ENCODE results near the gene ITGB5. TPM values are rescaled to one million over a fixed set of nuclear protein-coding genes. Genes with fewer than 3 reads are reported as not detected.

The ITGB5 gene
- total and polyA plus RNA-seq, 2 experiments from 2014 or later, result 33.9 to 383 TPM

- no peak for DNase-seq
Observed at GRCh38 chr3:124843506-124844177, 43.5 kb downstream of the ITGB5 start.

GRCh38 chr3:124843047-124843446, 44.1 kb downstream of the ITGB5 start:
- TF ChIP-seq EZH2phosphoT487 (IDR thresholded peaks at IDR 0.05; ENCODE audit: insufficient read depth, low read depth), result no peak
- TF ChIP-seq EZH2 (IDR thresholded peaks at IDR 0.05; ENCODE audit: insufficient read depth, poor library complexity, severe bottlenecking), result no peak

More at GRCh38 chr3:124843506-124844177, 43.5 kb downstream of the ITGB5 start:
- H3K79me2 ChIP-seq (ENCODE audit: insufficient read depth), result peaks cover 66% of the 10 kb centered on the region
- peaks cover 57% of the 10 kb centered on the region for H3F3A ChIP-seq (ENCODE audit: insufficient read depth)
- WGBS, 2 experiments (ENCODE audit: low coverage in 1 of 2, low lambda C conversion rate in 2 of 2, missing lambda C conversion rate in 2 of 2), result 90 to 93% methylated on average over 5 of the region's 5 CpGs
- H3K9ac ChIP-seq, result no peak overlapping the region
- H3K36me3 ChIP-seq (ENCODE audit: low read depth), result peaks cover 21% of the 10 kb centered on the region; the same call in 1 of the 2 replicates
- H3K27ac ChIP-seq, result peak overlapping the region; percentile 95
- no peaks in the 10 kb centered on the region for H3K27me3 ChIP-seq (replicated peaks; ENCODE audit: insufficient read depth)
- H3K4me2 ChIP-seq (ENCODE audit: unreplicated experiment), result no peak overlapping the region
- peaks cover 53% of the 10 kb centered on the region for H3K4me1 ChIP-seq (ENCODE audit: insufficient read depth)
- H3K9me3 ChIP-seq (ENCODE audit: low read depth), result no peaks in the 10 kb centered on the region
- no peak for TF ChIP-seq EZH2phosphoT487 (IDR thresholded peaks at IDR 0.05; ENCODE audit: insufficient read depth, low read depth)
- no peak for TF ChIP-seq EZH2 (IDR thresholded peaks at IDR 0.05; ENCODE audit: insufficient read depth, poor library complexity, severe bottlenecking)
- in situ Hi-C loops (cut with MboI), result no loop called here
- no peaks in the 10 kb centered on the region for H4K20me1 ChIP-seq (ENCODE audit: insufficient read depth)
- H3K9me2 ChIP-seq (ENCODE audit: insufficient read depth), result no peaks in the 10 kb centered on the region
- no peak overlapping the region for H2AFZ ChIP-seq
- no peak overlapping the region for H3K4me3 ChIP-seq

GRCh38 chr3:124841517-124841916, 45.6 kb downstream of the ITGB5 start:
- Histone ChIP-seq H3K4me1 (ENCODE audit: insufficient read depth) (peaks cover 62% of the 10 kb centered on the region), H3K36me3 (ENCODE audit: low read depth) (peaks cover 21% of the 10 kb centered on the region; the same call in 1 of the 2 replicates), H2AFZ (no peak overlapping the region), H4K20me1 (ENCODE audit: insufficient read depth) (no peaks in the 10 kb centered on the region), H3K79me2 (ENCODE audit: insufficient read depth) (peaks cover 56% of the 10 kb centered on the region), H3K27me3 (replicated peaks; ENCODE audit: insufficient read depth) (no peaks in the 10 kb centered on the region), H3K9me3 (ENCODE audit: low read depth) (no peaks in the 10 kb centered on the region), H3K27ac (no peak overlapping the region), H3F3A (ENCODE audit: insufficient read depth) (peaks cover 69% of the 10 kb centered on the region), H3K4me3 (no peak overlapping the region), H3K4me2 (ENCODE audit: unreplicated experiment) (no peak overlapping the region), H3K9ac (no peak overlapping the region), H3K9me2 (ENCODE audit: insufficient read depth) (no peaks in the 10 kb centered on the region)
- 97 to 100% methylated on average over 2 of the region's 2 CpGs for WGBS, 2 experiments (ENCODE audit: low coverage in 1 of 2, low lambda C conversion rate in 2 of 2, missing lambda C conversion rate in 2 of 2)
- in situ Hi-C loops (cut with MboI), result no loop called here
- no peak for DNase-seq
- no peak for TF ChIP-seq EZH2phosphoT487 (IDR thresholded peaks at IDR 0.05; ENCODE audit: insufficient read depth, low read depth)
- TF ChIP-seq EZH2 (IDR thresholded peaks at IDR 0.05; ENCODE audit: insufficient read depth, poor library complexity, severe bottlenecking), result no peak

More at GRCh38 chr3:124843047-124843446, 44.1 kb downstream of the ITGB5 start:
- Histone ChIP-seq H3K79me2 (ENCODE audit: insufficient read depth) (peaks cover 65% of the 10 kb centered on the region), H3F3A (ENCODE audit: insufficient read depth) (peaks cover 62% of the 10 kb centered on the region), H3K36me3 (ENCODE audit: low read depth) (peaks cover 21% of the 10 kb centered on the region; the same call in 1 of the 2 replicates), H3K9me3 (ENCODE audit: low read depth) (no peaks in the 10 kb centered on the region), H3K9ac (no peak overlapping the region), H3K4me1 (ENCODE audit: insufficient read depth) (peaks cover 58% of the 10 kb centered on the region), H2AFZ (no peak overlapping the region), H3K27ac (peak overlapping the region; percentile 95), H4K20me1 (ENCODE audit: insufficient read depth) (no peaks in the 10 kb centered on the region), H3K27me3 (replicated peaks; ENCODE audit: insufficient read depth) (no peaks in the 10 kb centered on the region), H3K4me2 (ENCODE audit: unreplicated experiment) (no peak overlapping the region), H3K4me3 (no peak overlapping the region), H3K9me2 (ENCODE audit: insufficient read depth) (no peaks in the 10 kb centered on the region)
- in situ Hi-C loops (cut with MboI), result no loop called here
- no peak for DNase-seq
- 65 to 80% methylated on average over 4 of the region's 4 CpGs for WGBS, 2 experiments (ENCODE audit: low coverage in 1 of 2, low lambda C conversion rate in 2 of 2, missing lambda C conversion rate in 2 of 2)

- Histone ChIP-seq H3K4me2 (ENCODE audit: unreplicated experiment) (no peak overlapping the region), H3K4me1 (ENCODE audit: insufficient read depth) (peaks cover 61% of the 10 kb centered on the region), H3K4me3 (no peak overlapping the region), H2AFZ (no peak overlapping the region), H3K36me3 (ENCODE audit: low read depth) (peaks cover 21% of the 10 kb centered on the region; the same call in 1 of the 2 replicates), H3K27ac (no peak overlapping the region), H3K9me3 (ENCODE audit: low read depth) (no peaks in the 10 kb centered on the region), H3K79me2 (ENCODE audit: insufficient read depth) (peaks cover 68% of the 10 kb centered on the region), H3K9ac (no peak overlapping the region), H3K27me3 (replicated peaks; ENCODE audit: insufficient read depth) (no peaks in the 10 kb centered on the region), H3F3A (ENCODE audit: insufficient read depth) (peaks cover 65% of the 10 kb centered on the region), H4K20me1 (ENCODE audit: insufficient read depth) (no peaks in the 10 kb centered on the region), H3K9me2 (ENCODE audit: insufficient read depth) (no peaks in the 10 kb centered on the region)
- DNase-seq, result no peak
- in situ Hi-C loops (cut with MboI), result no loop called here
- TF ChIP-seq EZH2 (IDR thresholded peaks at IDR 0.05; ENCODE audit: insufficient read depth, poor library complexity, severe bottlenecking) (no peak), EZH2phosphoT487 (IDR thresholded peaks at IDR 0.05; ENCODE audit: insufficient read depth, low read depth) (no peak)
- 98 to 100% methylated on average over 2 of the region's 2 CpGs for WGBS, 2 experiments (ENCODE audit: low coverage in 1 of 2, low lambda C conversion rate in 2 of 2, missing lambda C conversion rate in 2 of 2)
Observed at GRCh38 chr3:124840331-124840730, 46.8 kb downstream of the ITGB5 start.
